ENCODE results near the gene DNM1.

DNA sequence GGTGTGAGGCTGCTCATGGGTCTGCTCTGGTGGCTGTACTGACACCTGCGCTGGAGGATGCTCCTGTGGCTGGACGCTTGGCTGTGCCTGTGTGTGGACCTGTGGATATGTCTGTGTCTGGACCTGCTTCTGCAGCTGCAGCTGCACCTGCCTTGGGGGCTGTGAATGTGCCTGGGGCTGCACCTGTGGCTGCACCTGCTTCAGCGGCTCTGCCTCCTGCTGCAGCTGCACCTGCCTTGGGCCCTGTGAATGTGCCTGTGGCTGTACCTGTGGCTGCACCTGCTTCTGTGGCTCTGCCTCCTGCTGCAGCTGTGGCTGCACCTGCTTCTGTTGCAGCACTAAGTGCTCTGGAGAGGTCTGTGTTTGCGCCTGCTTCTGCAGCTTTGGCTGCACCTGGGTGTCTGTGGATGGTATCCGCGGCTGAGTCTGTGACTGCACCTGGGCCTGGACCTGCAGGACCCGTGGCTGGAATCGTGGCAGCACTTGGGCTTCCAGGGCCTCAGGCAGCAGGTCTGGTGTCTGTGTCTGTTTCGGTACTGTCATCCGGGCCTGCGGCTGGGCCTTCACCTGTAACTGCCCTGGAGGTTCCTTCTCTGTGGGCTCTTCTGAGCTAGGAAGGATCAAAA is 24.3 kb upstream of the DNM1 start:
- TF ChIP-seq, protein P1, sequence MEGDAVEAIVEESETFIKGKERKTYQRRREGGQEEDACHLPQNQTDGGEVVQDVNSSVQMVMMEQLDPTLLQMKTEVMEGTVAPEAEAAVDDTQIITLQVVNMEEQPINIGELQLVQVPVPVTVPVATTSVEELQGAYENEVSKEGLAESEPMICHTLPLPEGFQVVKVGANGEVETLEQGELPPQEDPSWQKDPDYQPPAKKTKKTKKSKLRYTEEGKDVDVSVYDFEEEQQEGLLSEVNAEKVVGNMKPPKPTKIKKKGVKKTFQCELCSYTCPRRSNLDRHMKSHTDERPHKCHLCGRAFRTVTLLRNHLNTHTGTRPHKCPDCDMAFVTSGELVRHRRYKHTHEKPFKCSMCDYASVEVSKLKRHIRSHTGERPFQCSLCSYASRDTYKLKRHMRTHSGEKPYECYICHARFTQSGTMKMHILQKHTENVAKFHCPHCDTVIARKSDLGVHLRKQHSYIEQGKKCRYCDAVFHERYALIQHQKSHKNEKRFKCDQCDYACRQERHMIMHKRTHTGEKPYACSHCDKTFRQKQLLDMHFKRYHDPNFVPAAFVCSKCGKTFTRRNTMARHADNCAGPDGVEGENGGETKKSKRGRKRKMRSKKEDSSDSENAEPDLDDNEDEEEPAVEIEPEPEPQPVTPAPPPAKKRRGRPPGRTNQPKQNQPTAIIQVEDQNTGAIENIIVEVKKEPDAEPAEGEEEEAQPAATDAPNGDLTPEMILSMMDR (IDR thresholded peaks at IDR 0.05): no peak
- no peak for TF ChIP-seq POLR2A (IDR thresholded peaks at IDR 0.05)
